C1 segment of cervical spinal cord (tissue), 14 donors: ENCODE measurements around the gene USP36.
"Not testable (repeated sequence)": the region's sequence is repeated elsewhere in the genome, so short reads cannot be mapped to it uniquely, and the experiment has no call there.

ENCODE experiments used
- DNase-seq, 14 donors: peaks; one replicate each; lab custom pipeline; 2025; lab: John Stamatoyannopoulos, UW

USP36 gene

DNA sequence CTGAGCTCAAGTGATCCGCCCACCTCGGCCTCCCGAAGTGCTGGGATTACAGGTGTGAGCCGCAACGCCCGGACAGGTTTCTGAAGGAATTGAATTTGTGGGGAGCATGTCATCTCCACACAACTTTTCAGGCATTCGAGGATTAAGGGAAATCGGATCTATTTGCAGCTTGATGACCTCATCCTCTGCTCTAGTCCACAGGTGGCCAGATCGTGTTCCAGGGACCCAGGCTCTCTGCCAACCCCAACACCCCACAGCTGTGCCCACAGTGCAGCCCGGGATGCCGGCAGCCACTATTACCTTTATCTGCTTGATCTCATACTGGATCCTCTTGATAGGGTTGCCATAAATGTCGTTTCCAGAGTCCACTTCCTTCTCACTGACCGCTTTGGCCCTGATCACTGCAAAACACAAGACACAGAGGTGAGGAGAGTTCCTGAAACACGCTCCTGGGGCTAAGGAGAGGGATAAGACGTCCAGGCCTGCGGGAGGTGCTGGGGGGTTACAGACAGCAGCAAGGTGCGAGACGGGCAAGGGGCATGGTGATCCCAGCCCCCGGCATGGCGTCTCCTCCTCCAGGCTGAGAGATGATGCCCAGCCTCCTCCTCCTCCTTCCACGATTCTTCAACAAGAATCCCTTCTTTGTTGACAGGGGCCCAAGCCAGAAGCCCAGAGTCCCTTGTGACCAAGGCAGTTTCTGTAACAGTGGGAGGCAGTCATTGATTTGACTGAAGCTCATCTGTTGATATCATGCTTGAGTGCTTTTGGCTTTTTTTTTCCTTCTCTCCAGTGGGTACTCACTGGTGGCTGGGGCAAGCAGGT is 33.1 kb upstream of the USP36 start:
- peak in 9 of 14 donors; percentile 38 to 74 (median 61) for DNase-seq

DNA sequence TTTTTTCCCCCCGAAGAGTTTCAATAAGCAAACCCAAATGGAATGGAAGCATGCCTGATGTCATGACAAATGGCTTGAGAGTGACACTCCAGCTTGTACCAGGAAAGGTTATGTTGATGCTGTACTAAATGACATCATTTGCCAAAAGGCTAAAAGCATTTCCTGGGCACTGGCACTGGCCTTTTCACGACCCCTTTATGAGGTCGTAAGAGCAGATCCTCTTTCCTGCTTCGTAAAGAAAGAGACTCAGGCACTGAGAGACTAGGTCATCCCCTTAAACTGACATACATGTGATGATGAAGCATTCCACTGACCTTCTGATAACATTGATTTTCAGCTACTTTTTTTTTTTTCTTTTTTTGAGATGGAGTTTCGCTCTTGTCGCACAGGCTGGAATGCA is 31.9 kb upstream of the USP36 start:
- no peak for DNase-seq

DNA sequence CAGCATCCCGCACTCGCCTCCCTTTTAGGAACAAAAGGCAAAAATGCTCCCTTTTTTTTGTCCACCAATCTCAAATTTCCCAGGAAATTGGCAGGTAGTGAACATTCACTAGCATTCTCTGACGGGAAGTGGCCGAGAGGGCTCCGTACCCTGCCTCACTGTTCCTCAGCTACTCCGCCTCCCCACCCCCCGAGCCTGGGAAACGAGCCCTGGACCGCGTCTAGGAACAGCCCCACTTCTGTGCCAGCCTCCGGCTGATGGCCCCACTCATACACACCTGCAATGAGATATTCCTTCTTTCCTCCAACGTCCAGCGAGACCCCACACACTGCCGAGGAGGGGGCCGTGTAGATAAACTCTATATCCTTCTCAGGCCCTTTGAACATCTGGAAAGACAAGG is 30.0 kb upstream of the USP36 start:
- DNase-seq, result peak in 1 of 14 donors; percentile 31

DNA sequence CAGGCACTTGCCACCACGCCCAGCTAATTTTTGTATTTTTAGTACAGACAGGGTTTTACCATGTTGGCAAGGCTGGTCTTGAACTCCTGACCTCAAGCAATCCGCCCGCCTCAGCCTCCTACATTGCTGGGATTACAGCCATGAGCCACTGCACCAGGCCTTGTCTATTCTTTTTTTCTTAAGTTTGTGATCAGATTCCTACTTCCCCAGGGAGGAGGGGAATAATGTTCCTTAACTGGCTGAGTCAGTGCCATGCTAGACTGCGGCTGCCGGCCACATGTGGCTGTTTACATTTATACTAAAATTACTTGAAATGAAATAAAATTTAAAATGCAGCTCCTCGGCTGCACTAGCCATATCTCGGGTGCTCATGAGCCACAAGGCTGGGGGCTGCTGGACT is 27.8 kb upstream of the USP36 start:
- no peak for DNase-seq

DNA sequence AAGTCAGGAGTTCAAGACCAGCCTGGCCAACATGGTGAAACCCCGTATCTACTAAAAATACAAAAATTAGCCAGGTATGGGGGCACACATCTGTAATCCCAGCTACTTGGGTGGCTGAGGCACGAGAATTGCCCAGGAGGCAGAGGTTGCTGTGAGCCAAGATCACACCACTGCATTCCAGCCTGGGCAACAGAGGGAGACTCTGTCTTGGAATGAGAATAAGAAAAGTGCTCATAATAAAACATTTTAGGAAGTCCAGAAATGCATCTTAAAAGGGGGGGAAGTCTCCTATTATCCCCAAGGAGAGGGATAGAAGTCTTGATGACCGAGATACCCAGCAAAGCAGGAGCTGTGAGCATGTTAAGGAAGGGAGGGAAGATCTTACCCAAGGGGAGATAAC is 26.4 kb upstream of the USP36 start:
- not testable (repeated sequence) for DNase-seq

DNA sequence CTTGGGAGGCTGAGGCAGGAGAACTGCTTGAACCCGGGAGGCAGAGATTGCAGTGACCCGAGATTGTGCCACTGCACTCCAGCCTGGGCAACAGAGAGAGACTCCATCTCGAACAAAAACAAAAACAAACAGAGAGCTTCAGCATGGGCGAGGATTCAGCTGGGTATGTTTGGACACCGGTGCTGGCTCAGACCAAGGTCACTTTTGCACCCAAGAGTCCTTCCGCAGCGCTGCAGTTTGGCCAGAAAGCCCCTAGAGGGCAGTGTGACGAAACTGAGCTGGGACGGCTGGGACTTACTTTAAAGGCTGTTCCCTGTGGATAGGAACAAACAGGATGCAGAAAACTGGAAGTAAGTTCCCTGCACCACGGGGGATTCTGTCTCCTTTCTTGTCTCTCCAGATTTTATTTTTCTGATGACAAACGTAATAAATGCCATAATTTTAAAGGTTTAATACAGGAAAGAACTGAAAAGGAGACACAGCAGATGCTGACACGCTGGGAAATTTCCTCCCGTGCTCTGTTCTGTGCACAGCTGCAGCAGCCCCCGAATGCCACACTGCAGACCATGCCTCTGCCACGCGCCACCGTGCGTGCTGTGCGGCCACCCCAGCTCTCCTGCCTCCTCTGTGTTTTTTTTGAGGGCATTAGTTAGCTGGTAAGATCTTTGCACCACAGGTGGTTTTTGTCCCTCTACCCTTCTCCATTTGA is 25.2 kb upstream of the USP36 start:
- DNase-seq, result peak in 13 of 14 donors; percentile 23 to 81 (median 77)

DNA sequence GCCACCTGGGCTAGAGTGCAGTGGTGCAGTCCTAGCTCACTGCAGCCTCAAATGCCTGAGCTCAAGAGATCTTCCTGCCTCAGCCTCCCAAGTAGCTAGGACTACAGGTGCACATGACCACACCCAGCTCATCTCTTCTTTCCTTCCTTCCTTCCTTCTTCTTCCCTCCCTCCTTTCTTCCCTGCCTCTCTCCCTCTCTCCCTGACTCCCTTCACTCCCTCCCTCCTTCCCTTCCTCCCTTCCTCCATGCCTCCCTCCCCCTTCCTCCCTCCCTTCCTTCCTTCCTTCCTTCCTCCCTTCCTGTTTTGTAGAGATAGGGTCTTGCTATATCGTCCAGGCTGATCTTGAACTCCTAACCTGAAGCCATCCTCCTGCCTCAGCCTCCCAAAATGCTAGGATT is 23.5 kb upstream of the USP36 start:
- DNase-seq, result no peak

DNA sequence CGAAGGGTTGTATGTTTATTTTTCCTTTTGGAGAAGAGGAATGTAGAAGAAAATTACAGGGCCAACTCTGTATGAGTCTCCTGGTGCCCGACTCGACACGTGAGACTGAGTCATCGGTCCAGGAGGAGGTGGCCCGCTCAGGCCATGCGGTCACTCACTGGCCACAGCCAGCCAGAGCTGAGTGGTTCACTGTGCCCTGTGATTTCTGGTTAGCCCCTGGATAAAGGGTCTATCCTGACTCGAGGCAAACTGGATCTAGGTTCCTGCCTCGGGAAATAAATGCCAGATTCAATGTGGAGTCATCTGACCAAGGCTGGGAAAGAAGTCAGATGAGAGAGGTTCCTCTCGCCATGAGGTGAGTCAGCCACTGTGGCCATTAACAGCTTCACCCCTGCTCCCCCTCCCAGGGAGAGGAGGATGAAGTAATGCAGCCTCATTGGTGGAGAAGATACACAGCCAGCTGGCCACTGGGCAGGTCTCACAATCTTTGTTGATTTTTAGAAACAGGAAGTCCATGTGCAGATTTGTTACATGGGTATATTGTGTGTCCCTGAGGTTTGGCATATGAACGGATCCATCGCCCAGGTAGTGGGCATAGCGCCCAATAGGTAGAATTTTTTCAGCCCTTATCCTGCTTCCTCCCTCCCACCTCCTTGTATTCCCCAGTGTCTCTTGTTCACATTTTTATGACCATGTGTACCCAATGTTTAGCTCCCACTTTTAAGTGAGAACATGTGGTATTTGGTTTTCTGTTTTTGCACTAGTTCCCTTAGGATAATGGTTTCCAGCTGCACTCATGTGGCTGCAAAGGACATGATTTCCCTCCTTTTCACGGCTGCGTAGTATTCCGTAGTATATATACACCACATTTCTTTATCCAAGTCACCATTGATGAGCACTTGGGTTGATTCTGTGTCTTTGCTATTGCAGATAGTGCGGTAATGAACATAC is 21.7 kb upstream of the USP36 start:
- peak in 6 of 14 donors; percentile 34 to 93 (median 52) for DNase-seq

DNA sequence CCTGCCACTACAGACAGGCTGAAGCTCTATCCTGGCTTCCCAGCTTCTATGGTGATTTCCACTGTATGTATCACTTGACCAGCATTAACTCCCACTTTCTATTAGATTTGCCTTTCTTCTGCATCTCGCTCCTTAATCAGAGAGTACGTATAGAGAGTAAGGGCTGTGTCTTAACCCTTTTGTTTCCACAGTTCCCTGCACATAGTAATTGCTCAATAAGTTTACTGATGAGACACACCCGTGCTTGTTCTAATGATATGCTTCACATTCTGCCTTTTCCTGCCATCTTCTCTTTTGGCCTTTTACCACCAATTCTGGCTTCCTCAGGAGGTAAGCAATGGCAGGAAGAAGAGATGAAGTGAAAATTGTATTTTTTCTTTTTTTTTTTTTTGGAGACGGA is 20.6 kb upstream of the USP36 start:
- DNase-seq, result no peak

DNA sequence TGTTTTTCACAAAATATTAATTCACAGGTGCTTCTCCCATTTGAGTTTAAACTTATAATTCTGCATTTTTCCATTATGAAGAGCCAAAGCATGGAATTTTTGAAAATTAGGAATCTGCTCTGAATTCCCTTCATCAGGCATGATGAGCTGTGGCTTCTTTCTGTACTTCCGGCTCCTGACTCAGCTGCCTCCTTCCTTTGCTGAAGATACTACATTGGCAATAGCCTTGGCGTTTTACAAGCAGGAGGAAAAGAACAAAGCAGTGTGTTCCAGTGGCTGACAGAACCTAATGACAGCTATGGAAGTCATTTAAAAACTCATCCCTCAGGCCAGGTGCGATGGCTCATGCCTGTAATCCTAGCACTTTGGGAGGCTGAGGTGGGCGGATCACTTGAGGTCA is 18.4 kb upstream of the USP36 start:
- no peak for DNase-seq

DNA sequence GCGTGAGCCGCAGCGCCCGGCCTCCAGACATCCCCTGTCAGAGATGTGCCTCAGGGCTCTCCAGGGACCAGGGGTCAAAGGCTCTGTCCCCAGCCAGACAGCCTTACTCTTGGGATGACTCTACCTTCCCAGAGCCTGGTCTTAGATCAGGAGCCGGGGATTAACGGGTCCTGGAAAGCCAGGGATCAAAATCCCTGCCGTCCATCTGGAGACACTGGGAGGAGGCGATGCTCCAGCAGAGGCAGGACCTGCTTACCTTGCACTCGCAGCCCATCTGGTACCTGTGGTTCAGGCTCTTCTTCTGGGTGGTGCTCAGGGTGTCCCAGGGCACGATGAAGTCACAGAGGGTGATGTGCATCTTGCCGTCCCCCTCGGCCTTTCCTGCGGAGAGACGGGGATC is 16.7 kb upstream of the USP36 start:
- DNase-seq, result no peak

DNA sequence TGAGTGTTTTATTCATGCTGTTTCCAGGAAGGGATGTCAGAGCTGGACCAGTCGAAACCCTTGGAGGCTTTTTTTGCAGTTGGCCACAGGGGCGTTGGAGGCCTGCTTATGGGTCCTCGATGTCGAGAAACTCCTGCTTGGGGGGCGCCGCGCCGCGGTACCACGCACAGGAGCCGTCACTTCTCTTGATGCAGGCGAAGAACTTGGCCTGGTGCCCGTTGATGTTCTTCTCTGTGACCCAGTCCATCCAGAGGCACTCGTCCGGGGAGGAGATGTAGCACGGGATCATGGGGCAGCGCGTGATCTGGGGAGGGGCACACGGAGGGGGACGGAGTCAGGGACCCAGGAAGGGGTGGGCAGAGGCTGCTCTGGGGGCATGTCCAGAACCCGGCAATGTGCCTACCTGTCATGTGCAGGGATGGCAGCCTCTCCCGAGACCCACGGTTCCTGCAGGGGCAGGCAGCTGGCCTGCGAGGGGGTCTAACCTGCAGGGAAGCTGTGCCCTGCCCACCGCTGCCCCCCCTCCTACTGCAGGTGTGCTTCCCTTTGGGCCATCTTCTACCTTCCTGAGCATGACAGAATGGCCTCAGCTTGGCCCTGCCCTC is 15.0 kb upstream of the USP36 start:
- no peak for DNase-seq

DNA sequence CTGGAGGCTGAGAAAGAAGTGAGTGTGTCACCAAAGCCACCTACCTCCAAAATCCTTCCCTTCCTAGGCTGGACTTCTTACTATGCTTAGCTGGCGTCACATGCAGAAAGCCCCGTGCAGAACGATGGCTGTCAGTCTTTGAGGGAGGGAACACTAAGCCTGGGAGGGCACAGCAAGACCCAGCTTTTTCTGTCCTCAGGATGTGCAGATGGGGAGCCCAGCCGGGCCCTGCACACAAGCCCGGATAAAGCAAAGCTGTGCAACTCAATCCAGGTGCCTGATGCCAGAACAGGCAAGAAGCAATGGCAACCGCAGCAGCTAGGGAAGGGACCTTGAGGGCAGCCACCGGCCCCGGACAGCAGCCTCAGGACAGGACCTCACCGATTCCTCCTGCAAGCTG is 13.9 kb upstream of the USP36 start:
- no peak for DNase-seq

DNA sequence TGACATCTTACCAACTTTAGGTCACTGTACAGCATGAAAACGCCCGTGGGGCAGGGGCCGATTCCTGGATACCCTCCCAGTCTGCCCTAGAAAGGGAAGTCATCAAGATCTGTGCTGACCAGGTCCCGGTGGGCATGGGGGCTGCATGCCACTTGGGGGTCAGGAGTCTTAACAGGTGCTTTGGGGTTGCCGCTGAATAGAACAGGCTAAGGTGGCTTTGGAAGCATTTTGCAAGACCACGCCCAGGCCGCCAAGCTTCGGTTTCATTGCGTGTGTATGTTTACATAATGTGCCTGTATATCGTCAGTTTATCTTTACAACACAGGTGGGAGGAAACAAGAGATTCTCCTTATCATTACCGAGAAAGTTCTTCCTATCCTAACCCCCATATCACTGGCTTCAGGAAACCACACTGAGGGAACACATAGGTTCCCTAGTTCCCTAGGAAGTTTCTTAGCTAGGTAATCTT is 13.3 kb upstream of the USP36 start:
- DNase-seq, result no peak

DNA sequence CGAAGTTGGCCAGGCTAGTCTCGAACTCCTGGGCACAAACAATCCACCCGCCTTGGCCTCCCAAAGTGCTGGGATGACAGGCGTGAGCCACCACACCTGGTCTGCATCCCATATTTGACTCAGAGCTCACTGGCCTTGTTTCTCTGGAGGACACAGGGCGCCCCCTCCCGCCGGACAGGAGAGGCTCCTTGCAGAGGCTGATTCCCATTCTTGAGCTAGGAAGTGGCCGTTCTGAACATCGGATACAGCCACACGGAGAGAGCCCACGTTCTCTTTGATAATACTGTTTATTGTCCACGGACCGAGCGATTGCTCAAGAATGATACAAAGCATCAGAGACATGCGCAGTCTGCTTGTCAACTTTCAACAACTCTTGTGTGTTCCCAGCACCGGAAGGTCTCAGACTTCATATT is 12.1 kb upstream of the USP36 start:
- DNase-seq, result no peak

DNA sequence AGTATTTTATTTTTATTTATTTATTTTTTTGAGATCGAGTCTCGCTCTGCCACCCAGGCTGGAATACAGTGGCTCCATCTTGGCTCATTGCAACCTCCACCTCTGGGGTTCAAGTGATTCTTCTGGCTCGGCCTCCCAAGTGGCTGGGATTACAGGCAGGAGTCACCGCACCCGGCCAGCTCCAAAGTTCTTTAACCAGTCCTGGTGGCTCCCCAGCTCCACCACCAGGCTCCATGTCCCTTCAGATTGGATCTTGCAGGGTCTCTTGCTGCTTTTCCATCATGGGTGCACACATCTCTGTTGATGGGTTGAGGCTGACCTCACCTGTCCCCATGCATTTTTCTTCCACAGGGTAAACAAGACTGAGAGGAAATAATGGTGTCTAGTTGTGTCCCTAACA is 8.4 kb upstream of the USP36 start:
- no peak for DNase-seq

DNA sequence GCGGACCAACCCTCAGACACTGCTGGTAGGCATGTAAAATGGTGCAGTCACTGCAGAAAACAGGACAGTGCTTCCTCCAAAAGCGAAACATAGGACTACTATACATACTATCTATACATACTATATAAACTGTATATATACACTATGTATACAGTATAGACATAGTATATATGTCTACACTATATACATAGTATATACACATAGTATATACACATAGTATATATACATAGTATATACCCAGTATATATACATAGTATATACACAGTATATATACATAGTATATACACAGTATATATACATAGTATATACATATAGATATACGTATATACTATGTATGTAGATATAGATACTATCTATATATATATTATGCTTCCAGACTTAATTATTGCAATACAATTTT is 6.4 kb upstream of the USP36 start:
- no peak for DNase-seq

DNA sequence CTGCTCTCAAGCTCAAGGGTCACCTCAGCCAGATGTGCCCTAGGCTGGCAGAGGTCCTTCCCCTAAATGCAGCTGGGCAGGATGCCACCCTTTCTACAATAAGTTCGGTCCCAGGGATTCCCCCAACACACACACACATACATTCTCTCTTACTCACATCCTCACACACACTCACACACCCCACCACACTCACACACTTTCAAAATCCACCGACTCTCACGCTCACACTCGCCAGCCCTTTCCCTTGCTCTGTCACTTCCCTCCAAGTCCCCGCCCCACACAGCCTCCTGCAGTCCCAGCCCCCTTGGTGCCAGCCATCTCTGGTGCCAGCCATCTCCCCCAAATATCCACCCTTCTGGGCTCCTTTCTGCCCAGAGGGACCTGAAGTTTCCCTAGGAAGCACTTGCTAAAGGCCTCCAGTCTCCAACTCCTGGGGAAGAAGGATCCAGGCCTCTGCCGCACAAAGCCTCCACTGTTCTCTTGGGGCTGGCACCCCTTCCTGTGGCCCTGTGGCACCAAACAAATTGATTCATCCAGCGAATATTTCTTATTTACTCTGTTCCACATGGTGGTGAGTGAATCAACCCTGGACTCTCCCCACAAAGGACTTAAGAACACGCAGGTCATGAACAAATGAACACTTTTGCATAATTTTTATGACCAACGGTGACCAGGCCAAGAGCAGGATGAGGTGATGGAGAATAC is 3.8 kb upstream of the USP36 start:
- peak in 5 of 14 donors; percentile 9 to 45 (median 27) for DNase-seq

DNA sequence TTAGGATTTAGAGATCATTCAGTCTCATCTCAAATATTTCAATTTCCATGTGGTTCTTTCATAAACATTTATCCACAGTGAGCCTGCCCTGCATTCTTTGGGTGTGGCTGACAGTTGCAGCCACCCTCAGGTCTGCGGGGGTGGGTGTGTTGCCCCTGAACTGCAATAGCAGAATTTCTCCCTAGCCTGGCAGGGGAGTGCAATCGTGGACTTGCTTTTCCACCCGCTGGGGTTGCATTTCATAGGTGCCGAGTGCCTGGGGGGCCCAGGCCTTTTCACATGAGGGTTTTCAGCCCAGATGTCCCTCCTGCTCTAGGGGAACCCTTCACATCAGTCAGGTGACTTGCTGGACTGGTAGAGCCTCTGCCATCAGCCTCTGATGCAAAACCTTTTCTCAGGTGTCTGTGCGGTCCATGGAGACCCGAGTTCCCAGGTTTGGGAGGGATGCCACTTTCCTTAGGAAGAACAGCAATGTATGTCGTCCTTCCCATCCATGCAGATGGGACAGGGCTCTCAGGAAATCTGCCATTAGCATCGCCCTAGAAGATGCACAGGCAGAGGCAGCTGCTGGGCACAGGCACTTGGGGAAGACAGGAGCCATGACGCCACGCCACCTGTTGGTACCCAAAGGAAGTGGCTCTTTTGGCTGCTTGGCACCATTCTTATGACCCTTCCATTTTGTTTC is 2.4 kb upstream of the USP36 start:
- no peak for DNase-seq

DNA sequence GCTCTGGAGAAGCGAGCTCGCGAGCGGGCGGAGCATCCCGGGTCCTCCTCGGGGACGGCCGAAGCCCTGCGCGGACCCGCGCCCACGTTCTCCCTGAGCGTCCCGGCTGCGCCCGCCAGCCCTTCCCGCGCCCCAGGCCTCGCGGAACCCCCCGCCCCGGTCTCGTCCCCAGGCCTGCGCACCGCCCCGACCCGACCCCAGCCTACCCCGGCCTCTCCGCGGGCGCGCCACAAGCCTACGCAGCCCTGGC is 159 bp downstream of the USP36 start:
- DNase-seq, result no peak
